HG03457 (cell line): Measurements from ENCODE around the gene CARNS1.
A peak's percentile ranks its signal among the peaks of the same experiment; 100 is the strongest.

Experiments used
- ATAC-seq: cut with Tn5 transposase; IDR thresholded peaks from one replicate; pipeline ENCODE4 v1.9.1; 2021; ENCODE audit warnings: moderate number of reproducible peaks; ENCODE audit not compliant: unreplicated experiment

Gene CARNS1

DNA sequence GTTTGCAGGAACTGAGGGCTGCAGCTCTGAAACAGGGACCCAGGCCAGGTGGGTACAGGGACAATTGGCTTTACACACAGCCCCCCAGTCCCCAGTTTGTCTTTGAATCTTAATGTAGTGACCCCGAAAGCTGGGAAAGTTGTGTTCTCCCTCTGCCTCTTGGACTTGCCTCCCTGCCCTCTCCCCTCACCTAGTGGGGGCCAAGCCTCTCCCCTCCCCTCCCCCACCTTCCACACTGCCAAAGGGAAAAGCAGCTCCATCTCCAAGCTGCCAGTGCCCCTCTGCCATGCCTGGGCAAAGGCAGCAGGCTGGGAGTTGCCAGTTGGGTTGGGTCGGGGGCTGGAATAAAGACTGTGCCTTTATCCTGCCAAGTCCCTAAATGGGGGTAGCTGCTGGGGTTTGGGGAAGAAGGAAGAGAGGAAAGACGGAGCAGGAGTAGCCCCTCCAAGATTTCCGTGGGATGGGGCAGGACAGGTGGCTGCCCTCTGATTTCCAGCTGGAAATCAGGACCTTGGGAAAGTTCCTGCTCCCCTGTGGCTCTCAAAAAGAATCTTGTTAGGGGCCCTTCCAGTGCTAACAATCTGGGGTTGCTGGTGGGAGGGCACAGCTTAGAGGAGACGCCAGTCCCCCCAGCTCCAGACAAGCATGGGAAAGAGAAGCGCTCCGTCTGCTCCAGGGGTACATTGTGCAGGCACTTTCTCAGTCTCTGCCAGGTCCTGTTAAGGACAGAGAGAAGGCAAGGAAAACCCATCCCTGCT is 39.2 kb upstream of the CARNS1 start:
- ATAC-seq, result no peak

DNA sequence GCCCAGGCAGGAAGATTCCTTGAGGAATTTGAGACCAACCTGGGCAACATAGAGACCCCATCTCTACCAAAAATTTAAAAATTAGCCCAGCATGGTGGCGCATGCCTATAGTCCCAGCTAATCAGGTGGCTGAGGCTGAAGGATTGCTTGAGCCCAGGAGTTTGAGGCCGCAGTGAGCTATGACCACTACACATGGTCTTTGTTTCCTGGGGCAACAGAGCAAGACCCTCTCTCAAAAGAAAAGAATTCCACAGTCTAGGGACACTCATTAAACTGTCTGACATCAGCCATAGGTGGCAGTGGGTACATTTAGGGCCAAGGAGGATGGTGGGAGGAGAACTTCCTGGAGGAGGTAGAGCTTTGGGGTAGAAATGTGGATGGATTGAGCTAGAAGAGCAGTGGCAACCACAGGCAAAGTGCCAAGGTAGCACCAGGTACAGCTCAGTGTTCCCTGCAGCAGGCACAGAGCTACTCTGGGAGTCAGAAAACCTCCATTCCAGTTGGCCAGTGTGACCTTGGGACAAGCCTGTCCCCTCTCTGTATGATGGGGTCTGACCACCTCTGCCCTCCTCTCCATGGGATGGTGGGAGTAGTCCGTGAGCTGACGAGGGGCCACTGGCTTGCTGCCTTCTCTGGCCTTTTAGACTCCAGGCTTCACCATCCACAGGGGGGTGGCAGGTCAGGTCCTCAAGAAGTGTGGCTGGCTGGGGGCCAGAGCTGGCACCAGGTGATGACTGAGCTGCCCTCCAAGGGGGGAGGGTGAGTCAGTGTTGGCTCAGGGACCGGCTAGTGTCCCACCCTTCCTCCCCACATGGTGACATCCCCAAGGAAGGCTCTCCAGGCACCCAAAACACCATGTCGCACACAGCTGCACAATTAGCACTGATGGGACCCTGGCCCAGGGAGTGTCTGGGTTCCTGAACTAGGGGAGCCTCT is 38.3 kb upstream of the CARNS1 start:
- no peak for ATAC-seq

DNA sequence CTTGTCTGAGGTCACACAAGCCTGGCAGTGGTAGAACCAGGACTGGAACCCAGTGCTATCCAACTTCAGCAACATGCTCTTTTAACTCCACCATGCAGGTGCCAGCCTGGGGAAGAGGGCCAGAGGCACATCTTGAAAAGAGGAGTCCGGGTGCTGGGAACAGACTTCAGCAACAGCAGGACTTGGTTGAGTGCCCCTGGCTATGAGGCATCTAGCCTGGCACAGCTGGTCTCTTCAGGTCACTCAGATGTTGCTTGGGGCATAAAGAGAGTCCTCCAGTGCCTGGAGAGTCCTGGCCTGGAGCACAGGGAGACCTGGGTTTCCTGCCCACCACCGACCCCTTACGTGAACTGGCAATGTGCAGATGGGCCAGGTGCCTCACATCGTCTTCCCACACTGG is 36.9 kb upstream of the CARNS1 start:
- ATAC-seq, result no peak

DNA sequence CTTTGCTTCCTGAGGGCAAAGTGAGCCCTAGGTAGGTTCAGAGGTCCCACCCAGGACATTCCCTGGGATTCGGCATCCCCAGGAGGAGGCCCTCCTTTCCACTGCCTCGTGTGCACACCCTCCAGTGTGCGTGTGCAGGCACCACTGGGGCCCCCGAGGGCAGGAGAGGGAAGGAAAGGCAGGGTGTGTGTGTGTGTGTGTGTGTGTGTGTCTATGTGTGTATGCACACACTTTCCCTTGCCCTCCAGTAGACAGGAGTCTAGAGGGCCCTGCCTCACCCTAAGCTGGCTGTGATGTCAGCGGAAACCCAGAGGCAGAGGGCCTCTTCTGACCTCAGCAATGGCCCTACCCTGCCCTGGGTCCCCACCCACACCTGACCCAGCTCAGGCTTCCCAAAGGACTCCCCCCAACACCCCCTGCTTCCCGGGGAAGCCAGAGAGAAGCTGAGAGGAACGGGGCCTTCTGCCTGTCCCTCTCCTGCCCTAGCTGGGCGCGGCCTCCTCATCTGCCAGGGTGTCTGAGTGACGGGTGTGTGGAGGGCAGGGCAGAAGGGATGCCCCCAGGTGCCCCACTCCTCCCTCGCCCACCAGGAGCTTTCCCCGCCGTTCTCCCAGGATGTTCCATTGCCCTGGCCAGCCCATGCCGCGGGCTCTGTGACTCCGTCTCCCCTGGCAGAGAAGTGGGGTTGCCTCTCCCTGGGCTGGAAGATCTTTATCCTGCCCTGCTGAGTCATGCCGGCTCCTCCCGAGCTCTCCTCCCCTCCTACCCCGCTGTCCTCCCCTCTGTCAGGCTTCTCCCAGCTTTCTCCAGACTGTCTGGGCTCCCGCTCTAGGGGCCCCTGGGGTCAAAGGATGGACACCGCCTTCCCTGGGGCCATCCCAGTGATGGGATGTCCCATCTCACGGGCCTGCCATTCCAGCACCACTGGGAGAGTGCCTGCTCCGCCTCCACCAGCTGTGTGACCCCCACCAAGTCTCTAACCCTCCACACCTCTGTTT is 36.1 kb upstream of the CARNS1 start:
- ATAC-seq, result no peak

DNA sequence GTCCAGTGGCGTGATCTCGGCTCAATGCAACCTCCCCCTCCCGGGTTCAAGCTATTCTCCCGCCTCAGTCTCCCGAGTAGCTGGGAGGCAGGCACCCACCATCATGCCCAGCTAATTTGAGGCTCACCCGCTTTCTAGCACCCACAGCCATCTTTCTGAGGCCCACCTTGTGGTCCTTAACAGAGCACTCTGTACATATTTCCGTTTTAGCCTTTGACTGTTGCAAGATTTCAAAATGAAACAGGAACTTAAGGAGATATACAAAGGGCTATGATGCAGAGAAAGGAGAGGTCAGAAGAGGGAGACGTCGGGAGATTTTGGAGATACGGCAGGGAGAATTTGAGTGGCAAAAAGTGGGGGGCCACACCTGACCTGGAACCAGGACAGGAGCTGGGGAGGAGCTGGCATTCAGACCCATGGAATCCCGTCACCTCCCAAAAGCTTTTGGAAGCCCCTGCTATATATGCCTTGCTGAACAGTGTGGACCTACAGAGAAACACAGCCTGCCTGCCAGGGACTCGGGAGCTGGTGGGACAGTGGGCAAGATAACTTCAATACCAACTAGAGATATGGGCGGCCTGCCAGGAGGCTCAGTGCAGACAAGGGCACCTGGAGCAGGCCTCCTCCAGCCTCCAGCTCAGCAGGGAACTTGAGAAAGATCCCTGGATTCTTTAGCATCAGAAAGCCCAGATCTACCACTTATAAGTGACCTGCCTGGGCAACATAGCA is 34.1 kb upstream of the CARNS1 start:
- ATAC-seq, result no peak

DNA sequence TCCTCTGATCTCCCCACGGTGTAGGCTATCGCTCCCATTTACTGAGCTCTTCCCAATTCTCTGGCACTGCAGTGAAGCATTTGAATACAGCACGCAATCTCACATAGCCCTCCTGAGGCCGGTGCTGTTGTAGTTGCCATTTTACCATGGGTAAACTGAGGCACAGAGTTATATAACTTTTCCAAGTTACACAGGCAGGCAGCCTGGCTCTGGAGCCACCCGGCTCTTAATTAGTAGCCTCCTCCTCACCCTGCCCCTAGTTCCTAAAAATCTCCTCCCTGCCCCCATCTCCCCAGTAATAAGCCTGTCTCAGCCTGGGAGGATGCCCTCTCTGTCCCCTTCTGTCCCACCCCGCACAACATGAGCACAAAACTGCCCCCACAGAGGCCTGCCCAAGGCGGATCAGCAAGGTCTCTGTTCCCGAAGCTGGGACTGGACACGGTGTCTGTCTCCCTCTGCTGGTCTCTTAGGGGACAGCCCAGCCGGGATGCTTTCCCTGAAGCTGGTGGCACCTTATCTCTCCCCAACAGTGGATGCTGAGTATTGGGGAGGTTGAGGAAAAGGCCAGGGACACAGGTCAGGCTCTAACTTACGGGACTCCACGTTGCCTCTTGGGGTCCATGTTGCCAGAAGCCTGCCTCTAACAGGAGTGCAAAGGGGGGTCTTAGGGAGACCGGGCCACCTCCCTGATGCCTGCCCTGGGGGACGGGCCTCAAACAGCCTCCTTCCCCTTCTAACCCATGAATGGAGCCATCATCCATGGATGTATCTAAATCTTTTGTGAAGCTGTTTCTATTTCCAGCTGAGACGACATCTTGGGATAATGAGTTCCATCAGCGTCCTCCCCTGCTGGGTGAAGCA is 33.0 kb upstream of the CARNS1 start:
- no peak for ATAC-seq

DNA sequence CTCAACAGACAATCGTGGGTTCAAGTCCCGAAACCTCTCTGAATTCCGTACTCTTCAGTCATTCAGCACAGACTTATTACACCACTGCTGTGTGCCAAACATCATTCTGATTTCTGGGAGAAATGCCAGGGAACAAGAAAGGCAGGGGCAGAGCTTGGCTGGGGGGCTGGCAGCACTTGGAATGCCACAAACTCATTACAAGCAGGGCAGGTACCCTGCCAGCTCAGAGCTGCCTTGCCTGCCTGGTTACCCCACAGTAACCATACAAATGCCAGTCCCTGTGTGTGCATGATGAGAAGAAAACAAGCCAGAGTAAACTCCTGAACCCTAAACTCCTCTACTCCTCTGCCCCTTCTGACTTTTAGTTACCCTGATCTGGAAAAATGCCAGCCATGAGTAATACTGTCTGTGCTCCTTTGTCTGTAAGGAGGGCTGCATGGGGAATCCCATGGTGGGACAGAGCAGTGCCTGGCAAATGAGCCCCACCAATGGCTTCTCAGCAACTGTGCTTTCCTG is 30.6 kb upstream of the CARNS1 start:
- ATAC-seq, result no peak

DNA sequence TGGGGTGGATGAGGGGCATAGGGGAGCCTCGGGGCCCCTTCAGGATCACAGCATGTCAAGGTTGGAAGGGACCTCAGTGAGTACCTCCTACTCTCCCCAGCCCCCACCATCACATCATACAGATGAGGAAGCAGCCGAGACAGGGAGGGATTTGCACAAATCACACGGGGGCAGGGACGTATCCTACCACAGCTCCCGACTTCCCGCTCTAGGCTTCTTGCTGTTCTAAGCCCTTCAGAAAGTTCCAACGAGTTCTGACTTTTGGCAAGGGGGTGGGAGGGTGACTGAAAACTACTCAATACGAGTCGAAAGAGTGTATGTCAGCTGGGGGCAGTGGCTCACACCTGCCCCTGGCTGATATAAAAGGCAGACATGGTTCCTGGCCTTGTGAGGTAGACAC is 28.4 kb upstream of the CARNS1 start:
- no peak for ATAC-seq

DNA sequence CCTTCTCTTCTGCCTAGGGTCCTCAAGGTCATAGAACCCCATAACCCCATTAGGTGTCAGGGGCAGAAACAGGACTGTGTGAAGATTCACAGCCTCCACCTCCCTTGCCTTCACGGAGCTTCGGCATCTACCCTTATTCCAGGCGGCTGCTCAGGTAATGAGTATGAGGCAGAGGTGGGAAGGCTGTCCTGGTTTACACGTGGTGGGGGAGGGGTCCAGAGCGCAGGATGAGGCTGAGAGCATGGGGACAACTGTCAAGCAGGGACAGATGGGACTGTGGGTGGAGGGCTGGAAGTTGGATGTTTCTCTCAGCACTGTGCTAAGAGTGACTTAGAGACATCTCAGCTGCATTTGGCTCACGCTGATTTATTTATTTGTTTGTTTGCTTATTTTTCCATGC is 28.0 kb upstream of the CARNS1 start:
- no peak for ATAC-seq

DNA sequence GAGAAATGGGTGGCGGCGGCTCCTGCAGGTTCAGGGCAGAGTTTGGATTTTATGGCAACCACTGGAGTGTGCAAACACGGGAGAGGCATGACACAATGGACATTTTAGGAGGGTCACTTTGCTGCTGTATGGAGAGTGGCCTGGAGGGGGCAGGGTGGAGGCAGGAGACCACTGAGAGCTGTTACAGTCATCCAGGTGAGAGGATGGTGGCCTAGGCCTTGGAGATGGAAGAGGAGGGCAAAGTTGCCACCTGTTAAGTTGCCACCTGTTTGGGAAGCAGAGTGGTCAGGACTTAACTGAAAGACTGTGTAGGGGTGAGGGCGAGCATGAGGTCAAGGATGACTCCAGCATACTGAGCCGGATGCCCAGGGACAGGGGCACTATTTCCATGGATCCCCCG is 26.0 kb upstream of the CARNS1 start:
- ATAC-seq, result no peak

DNA sequence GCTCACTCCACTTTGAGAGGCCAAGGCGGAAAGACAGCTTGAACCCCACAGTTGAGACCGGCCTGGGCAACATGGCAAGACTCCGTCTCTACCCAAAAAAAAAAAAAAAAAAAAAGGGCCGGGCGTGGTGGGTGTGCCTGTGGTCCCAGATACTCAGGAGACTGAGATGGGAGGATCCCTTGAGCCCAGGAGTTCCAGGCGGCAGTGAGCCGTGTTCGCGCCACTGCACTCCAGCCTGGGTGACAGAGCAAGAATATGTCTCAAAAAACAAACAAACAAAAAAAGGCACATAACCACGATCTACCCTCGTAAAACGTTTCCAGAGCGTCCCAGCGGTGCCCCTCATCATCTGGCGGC is 24.6 kb upstream of the CARNS1 start:
- no peak for ATAC-seq

DNA sequence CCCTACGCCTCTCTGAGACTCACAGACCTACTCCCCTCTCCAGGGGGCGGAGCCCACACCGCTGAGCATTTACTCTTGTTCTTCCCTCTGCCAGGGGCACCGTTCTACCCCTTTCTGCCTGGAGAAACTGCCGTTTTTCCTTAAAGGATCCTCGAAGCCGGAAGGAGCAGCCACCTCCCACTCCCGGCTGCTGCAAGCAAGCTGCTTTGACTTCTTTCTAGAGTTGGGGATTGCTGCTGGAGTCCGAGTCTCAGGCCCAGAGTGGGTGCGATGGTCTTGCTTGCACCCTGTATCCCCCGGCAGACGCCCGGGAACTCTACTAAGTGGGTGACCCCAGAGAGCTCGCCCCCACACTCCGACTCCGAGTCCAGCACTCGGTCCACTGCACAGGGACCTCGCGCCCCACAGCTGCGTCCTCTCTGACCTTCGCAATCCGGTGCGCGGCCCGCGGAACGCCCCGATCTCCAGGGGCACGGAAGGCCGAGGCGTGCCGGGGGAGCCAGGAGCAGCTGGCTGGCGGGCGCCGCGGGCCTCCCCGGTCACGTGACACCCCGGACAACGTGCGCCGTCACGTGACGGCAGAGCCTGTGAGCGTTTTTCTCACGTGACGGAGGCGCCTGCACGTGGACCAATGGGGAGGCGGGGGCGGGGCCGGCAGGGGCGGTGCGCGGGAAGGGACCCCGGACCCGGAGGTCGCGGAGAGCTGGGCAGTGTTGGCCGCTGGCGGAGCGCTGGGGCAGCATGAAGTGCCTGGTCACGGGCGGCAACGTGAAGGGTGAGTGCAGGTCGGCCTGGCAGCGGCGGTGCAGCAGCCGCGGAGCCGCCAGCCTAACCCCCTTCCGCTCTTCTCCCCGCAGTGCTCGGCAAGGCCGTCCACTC is 23.9 kb upstream of the CARNS1 start, which contains the start of gene RAD9A:
Gene RAD9A (plus strand): TSS at position 683 of the 879 bp plus-strand sequence. CDS start 59 bp downstream, at position 742.
- peak; percentile 38 for ATAC-seq

DNA sequence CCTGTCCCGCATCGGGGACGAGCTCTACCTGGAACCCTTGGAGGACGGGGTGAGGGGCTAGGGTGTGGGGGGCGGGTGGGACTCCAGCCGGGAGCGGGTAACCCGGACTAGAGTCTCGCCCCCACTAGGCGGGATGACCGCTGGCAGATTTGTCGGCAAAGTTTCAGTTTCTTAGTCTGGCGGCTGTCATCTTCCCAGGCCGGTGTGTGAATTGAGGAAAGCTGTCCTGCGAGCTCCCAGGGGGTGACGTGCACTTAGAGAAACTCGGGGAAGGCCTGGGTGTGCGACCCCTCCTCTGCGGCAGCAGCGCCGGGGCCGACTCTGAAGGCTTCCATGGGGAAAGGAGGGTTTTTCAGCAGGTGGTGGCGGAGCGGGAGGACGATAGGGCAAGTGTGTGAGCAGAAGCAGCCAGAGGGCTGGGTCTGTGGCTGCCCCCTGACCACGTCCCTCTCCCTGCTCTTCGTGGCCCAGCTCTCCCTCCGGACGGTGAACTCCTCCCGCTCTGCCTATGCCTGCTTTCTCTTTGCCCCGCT is 23.2 kb upstream of the CARNS1 start:
- no peak for ATAC-seq

DNA sequence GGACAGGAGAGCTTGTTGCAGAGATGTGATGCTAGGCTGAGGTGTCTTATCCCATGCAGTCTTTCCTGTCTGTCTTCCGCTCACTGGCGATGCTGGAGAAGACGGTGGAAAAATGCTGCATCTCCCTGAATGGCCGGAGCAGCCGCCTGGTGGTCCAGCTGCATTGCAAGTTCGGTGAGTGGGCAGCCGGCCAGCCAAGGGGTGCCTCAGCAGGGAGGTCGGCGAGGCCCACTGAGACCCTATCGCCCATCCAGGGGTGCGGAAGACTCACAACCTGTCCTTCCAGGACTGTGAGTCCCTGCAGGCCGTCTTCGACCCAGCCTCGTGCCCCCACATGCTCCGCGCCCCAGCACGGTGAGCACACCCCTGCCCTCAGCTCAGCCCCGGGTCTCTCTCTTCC is 22.0 kb upstream of the CARNS1 start:
- ATAC-seq, result no peak

DNA sequence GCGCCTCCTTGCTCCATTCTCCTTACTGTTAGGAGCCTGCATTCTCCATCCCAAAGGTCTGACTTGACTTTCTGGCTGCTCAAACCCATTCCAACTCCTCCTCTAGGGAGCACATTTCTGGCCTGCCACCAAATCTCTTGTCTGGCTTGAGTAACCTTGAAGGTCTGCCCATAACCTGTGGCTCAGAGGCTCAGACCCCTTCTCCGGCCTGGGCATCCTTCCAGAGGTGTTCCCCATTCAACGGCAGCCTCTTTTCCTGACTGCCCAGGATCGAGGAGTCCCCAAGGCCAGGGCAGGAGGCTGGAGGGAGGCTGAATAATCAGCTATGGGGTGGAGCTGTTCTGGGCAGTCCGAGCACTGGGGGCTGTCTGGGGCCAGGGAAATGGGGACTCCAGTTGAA is 21.5 kb upstream of the CARNS1 start:
- no peak for ATAC-seq

DNA sequence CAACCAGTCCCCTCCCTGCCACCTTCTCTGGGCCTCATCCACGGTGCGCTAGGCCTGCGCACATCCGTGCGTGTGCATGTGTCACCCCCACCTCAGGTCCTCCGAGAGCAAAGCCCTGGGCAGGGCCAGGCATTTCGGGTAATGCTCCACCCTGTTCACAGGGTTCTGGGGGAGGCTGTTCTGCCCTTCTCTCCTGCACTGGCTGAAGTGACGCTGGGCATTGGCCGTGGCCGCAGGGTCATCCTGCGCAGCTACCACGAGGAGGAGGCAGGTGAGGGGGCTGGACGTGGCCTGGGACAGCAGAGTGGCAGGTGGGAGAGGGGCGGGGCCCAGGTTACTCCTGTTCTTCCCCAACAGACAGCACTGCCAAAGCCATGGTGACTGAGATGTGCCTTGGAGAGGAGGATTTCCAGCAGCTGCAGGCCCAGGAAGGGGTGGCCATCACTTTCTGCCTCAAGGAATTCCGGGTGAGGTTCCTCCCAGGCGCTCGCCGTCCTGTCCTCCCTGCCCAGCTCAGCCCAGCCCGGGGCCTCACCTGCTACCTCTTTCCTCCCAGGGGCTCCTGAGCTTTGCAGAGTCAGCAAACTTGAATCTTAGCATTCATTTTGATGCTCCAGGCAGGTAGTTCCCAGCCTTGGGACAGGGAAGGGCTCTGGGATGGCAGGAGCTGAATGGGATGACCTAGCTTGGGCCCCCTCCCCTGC is 19.8 kb upstream of the CARNS1 start:
- no peak for ATAC-seq

DNA sequence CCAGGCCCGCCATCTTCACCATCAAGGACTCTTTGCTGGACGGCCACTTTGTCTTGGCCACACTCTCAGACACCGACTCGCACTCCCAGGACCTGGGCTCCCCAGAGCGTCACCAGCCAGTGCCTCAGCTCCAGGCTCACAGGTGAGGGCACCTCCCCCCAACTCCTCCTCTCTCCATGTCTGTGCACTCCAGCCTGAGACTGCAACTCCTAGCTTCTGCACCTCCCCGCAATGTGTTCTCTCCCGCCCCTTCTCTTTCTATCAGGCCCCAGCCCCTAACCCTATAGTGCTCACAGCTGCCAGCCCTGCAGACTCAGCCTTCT is 19.3 kb upstream of the CARNS1 start:
- no peak for ATAC-seq
